Activated T-helper 2 cell treated with anti-CD3 and anti-CD28 coated beads, Interferon-gamma antibody, Interleukin-2, Interleukin-4, amounts not matched to agents 10 μg/mL and 5 μg/mL and 100 μg/mL, durations not matched to agents 14 hours and 24 hours and 36 hours (primary cell): ENCODE results near the gene LRRIQ3. TPM values are rescaled to one million over a fixed set of nuclear protein-coding genes. Genes with fewer than 3 reads are reported as not detected.
A peak's percentile ranks its signal among the peaks of the same experiment; 100 is the strongest.
"Not testable (repeated sequence)": the region's sequence is repeated elsewhere in the genome, so short reads cannot be mapped to it uniquely, and the experiment has no call there.

ENCODE experiments used
- DNase-seq: peaks from one replicate; pipeline ENCODE4 v3.0.0; 2021; ENCODE audit warnings: low spot score
- H3K27ac Mint-ChIP-seq: one replicate; pipeline ENCODE4 v1.8.0; 2021; ENCODE audit warnings: mixed read lengths
- H3K27me3 Mint-ChIP-seq: one replicate; pipeline ENCODE4 v1.8.0; 2021; ENCODE audit warnings: low read depth, mixed read lengths
- H3K36me3 Mint-ChIP-seq: one replicate; pipeline ENCODE4 v1.8.0; 2021; ENCODE audit warnings: low read depth, mixed read lengths
- H3K4me1 Mint-ChIP-seq: one replicate; pipeline ENCODE4 v1.8.0; 2021; ENCODE audit warnings: low read depth, mixed read lengths
- H3K4me3 Mint-ChIP-seq: one replicate; pipeline ENCODE4 v1.8.0; 2021; ENCODE audit warnings: low read depth, mild to moderate bottlenecking, moderate library complexity, mixed read lengths
- H3K9me3 Mint-ChIP-seq: one replicate; pipeline ENCODE4 v1.8.0; 2021; ENCODE audit warnings: mixed read lengths
- intact Hi-C: fragments of 100-400 bp; cut with micrococcal nuclease; formaldehyde crosslinking; loops from one replicate; pipeline ENCODE4 v1.15.1; 2023
- total RNA-seq: library from RNA; stranded (reverse); gene quantifications from 2 replicates; pipeline ENCODE4 v1.2.3, GENCODE V29; 2022

LRRIQ3 gene
- total RNA-seq, 1 donor from 2014 or later = 0.46 TPM

DNA sequence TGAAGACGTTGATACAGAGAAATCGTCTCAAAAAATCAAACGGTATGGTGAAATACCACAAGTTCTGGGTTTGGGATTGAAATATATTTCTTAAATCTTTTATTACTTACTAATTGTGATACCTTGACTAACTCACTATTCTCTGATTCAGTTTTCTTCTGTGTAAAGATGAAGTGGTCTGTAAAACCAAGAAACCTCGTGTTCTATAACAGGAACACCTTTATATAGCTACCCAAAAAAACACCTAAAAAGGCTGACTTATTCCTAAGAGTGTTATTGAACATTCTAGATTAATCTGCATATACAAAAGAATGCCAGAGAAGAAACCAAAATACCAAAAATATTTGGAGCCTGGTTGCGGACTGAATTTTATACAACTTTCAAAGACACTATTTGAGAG lies 721 bp downstream of the LRRIQ3 start:
- Mint-ChIP-seq H3K27ac (peak overlapping the region; percentile 87), H3K4me3 (peak overlapping the region; percentile 88), H3K36me3 (peaks cover 4% of the 10 kb centered on the region), H3K9me3 (no peaks in the 10 kb centered on the region), H3K4me1 (peaks cover 13% of the 10 kb centered on the region), H3K27me3 (peaks cover 6% of the 10 kb centered on the region)
- intact Hi-C loops = loop anchor here (5.0 kb wide), 1 partner anchor 535 kb away; the partner anchor contains the start of genes CRYZ and TYW3
- DNase-seq = no peak

DNA sequence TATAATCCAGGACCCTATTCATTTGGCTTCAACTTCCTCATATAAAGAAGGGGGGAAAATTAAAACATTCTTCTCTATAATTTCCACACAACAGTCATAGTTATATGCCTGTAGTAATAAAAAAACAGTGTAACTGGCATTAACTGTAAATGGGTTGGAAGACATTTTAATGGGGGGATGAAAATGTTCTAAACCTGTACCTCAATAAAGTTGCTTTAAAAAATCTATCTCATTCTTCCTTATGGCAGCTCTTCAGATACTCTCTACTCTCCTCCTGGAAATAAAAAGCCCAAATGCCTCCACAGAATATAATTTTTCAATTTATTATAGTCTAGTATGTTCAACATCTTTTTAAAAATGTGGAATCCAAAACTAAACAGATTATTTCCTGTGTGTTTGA lies 2.6 kb downstream of the LRRIQ3 start:
- Mint-ChIP-seq H3K36me3 (no peaks in the 10 kb centered on the region), H3K4me3 (no peak overlapping the region), H3K27me3 (peaks cover 6% of the 10 kb centered on the region), H3K4me1 (peaks cover 13% of the 10 kb centered on the region), H3K27ac (no peak overlapping the region), H3K9me3 (no peaks in the 10 kb centered on the region)
- no peak for DNase-seq
- intact Hi-C loops = loop anchor here (5.0 kb wide), 1 partner anchor 537 kb away; the partner anchor contains the start of genes CRYZ and TYW3

DNA sequence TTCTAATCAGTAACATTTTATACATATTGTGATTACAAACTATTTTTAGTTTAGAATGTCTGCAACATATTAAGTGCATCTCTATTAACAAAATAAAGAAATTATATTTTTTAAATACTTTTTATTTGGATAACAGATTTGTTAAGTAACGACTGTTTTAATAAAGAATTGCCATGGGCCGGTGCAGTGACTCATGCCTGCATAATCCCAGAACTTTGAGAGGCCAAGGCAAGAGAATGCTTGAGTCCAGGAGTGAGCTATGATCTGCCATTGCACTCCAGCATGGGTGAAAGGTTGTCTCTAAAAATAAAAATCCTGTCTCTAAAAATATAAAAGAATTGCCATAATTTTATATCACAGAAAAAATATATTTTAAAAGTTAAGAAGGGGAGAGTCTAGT lies 4.1 kb downstream of the LRRIQ3 start:
- no peak for DNase-seq
- peaks cover 6% of the 10 kb centered on the region for H3K27me3 Mint-ChIP-seq
- no peaks in the 10 kb centered on the region for H3K9me3 Mint-ChIP-seq

DNA sequence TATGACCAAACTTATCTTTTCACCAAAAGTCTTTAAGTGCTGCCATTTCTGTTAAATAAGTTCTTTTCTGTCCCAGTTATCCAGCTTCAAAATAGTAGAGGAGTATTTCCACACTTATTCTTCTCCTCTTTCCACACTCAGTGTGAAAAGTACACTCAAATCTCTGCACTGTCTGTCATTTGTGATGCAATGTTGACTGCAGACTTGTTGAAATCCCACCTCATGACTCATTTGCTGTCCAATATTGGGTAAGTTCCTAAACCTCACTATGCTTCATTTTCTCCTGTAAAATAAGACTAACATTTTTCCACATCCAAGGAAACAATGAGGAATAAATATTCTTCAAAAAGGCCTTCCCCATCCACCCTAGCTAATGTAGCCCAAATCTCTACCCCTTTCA lies 17.5 kb downstream of the LRRIQ3 start:
- H3K36me3 Mint-ChIP-seq = no peaks in the 10 kb centered on the region
- no peaks in the 10 kb centered on the region for H3K4me1 Mint-ChIP-seq
- H3K4me3 Mint-ChIP-seq = no peak overlapping the region
- no peaks in the 10 kb centered on the region for H3K27me3 Mint-ChIP-seq
- H3K9me3 Mint-ChIP-seq = no peaks in the 10 kb centered on the region
- no peak overlapping the region for H3K27ac Mint-ChIP-seq
- intact Hi-C loops = no loop called here
- no peak for DNase-seq

More for the DNA sequence above, 4.1 kb downstream of the LRRIQ3 start:
- intact Hi-C loops = no loop called here
- Mint-ChIP-seq H3K36me3 (no peaks in the 10 kb centered on the region), H3K4me1 (peaks cover 10% of the 10 kb centered on the region), H3K4me3 (no peak overlapping the region), H3K27ac (no peak overlapping the region)

DNA sequence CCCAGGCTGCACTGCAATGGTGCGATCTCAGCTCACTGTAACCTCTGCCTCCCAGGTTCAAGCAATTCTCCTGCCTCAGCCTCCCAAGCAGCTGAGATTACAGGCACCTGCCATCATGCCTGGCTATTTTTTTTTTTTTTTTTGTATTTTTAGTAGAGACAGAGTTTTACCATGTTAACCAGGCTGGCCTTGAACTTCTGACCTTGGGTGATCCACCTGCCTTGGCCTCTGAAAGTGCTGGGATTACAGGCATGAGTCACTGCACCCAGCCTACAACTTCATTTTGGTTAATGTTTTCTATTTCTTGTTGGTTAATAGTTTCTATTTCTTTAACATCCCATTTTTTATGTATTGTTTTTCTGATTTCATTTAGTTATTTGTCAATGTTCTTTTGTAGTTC lies 23.6 kb downstream of the LRRIQ3 start:
- DNase-seq, H3K4me3 Mint-ChIP-seq, H3K36me3 Mint-ChIP-seq, H3K27me3 Mint-ChIP-seq, H3K4me1 Mint-ChIP-seq, H3K9me3 Mint-ChIP-seq, intact Hi-C loops, H3K27ac Mint-ChIP-seq: not testable (repeated sequence)

DNA sequence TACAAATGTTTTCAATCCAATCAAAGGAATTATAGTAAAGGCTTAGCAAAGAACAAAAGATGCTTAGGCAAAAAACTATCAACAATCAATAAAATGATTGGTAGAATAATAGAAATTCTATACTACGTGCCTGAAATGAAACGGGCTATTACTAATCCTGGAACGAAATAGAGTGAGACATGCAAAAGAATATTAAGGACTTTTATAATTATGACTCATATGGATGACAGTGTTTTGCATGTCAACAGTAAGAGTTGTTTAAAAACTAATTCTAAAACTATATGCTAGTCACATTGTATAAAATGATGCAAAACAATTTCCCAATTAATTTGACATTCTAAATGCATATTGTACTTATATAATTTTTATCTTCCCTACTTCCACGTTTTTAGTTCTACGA lies 35.6 kb downstream of the LRRIQ3 start:
- intact Hi-C loops = no loop called here
- H3K4me3 Mint-ChIP-seq = no peak overlapping the region

DNA sequence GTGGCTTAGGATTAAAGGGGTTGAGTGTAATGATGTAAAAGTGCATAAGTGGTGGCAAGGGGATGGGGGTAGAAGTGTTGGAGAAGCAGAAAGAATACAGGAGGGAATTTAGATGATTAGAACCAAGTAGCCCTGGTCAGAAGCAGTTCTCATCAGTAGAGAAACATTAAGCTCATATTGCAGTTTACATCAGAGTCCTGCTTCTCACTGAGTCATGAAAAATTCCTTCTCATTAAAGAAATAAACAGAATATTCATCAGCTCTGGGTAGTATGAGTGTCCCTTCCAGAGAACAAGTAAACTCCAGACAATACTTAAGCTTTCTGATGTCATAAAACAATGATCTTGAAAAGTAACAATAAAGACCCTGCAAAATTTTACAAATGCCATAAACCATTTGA lies 36.5 kb downstream of the LRRIQ3 start:
- intact Hi-C loops = no loop called here
- Mint-ChIP-seq H3K4me3 (no peak overlapping the region), H3K36me3 (no peaks in the 10 kb centered on the region), H3K9me3 (no peaks in the 10 kb centered on the region), H3K27ac (no peak overlapping the region), H3K27me3 (no peaks in the 10 kb centered on the region), H3K4me1 (no peaks in the 10 kb centered on the region)
- DNase-seq = no peak

More for the DNA sequence above, 35.6 kb downstream of the LRRIQ3 start:
- Mint-ChIP-seq H3K27me3 (no peaks in the 10 kb centered on the region), H3K4me1 (no peaks in the 10 kb centered on the region), H3K36me3 (no peaks in the 10 kb centered on the region), H3K27ac (no peak overlapping the region), H3K9me3 (no peaks in the 10 kb centered on the region)
- DNase-seq = no peak

DNA sequence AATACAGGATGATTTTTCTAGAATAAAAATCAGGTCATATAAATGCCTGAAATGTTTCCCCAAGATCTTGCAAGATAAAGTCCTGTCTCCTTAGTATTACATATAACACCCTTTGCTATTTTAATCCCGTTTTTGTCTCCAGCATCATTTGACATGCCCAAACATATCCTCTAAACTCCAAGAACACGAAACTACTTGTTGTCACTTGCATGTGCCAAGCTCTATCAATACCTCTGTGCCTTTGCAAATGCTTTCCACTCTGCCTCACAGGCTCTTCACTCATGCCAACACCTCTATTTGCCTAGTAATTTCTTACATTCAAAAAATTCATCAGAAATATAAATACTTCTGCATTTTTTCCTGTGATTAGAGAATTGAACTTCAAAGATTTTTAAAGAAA lies 37.9 kb downstream of the LRRIQ3 start:
- Mint-ChIP-seq H3K27ac (no peak overlapping the region), H3K4me1 (no peaks in the 10 kb centered on the region), H3K36me3 (no peaks in the 10 kb centered on the region), H3K9me3 (no peaks in the 10 kb centered on the region), H3K4me3 (no peak overlapping the region), H3K27me3 (no peaks in the 10 kb centered on the region)
- DNase-seq = no peak
- intact Hi-C loops = no loop called here

DNA sequence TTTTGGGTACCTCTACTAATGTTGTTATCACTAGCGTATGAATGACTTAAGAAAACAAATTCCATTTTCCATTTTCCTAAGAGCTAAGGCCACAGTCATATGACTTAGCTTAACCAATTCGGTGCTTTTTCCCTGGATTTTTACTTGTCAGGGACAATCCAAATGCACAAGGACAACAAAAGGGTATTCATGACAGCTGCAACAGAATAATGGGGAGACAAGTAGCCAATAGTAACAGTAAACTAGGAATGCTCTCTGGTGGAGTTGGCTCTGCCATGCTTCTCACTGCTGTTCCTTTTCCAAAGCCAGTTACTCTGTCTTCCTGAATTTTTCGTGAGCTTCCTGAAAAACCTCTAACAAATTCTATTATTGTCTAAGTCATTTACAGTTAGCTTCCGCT lies 52.9 kb downstream of the LRRIQ3 start:
- H3K4me3 Mint-ChIP-seq = no peak overlapping the region
- intact Hi-C loops = no loop called here
- no peak overlapping the region for H3K27ac Mint-ChIP-seq
- H3K36me3 Mint-ChIP-seq = no peaks in the 10 kb centered on the region
- H3K27me3 Mint-ChIP-seq = no peaks in the 10 kb centered on the region
- H3K4me1 Mint-ChIP-seq = no peaks in the 10 kb centered on the region
- DNase-seq = no peak
- H3K9me3 Mint-ChIP-seq = no peaks in the 10 kb centered on the region

DNA sequence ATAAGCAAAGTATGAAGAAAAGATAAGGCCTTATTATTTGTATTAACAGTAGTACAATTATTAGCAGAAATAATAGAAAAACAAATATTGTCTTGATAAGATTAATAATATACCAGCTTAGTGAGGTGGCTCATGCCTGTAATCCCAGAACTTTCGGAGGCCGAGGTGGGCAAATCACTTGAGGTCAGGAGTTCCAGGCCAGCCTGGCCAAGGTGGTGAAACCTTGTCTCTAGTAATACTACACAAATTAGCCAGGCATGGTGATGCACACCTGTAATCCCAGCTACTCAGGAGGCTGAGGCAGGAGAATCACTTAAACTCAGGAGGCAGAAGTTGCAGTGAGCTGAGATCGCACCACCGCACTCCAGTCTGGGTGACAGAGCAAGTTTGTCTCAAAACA lies 80.6 kb downstream of the LRRIQ3 start:
- DNase-seq, H3K36me3 Mint-ChIP-seq, H3K27ac Mint-ChIP-seq, H3K9me3 Mint-ChIP-seq, H3K4me1 Mint-ChIP-seq, intact Hi-C loops, H3K27me3 Mint-ChIP-seq, H3K4me3 Mint-ChIP-seq: not testable (repeated sequence)

DNA sequence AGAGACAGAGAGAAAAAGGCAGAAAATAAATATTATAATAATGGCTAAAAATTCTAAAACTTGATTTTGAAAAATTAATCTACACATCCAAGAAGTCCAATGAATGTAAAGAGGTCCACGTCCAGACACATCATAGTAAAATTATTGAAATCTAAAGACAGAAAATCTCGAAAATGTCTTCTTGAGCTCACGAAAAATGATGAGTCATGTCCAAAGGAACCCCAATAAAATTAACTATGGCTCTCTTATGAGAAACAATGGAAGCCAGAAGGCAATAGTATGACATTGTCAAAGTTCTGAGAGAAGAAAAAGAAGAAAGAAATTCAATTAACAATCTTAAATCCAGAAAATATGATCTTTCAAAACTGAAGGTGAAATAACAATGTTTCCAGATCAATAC lies 84.6 kb downstream of the LRRIQ3 start:
- H3K27ac Mint-ChIP-seq = no peak overlapping the region
- no peaks in the 10 kb centered on the region for H3K9me3 Mint-ChIP-seq
- intact Hi-C loops = no loop called here
- no peak for DNase-seq
- H3K27me3 Mint-ChIP-seq = no peaks in the 10 kb centered on the region
- H3K36me3 Mint-ChIP-seq = no peaks in the 10 kb centered on the region
- no peaks in the 10 kb centered on the region for H3K4me1 Mint-ChIP-seq
- no peak overlapping the region for H3K4me3 Mint-ChIP-seq

DNA sequence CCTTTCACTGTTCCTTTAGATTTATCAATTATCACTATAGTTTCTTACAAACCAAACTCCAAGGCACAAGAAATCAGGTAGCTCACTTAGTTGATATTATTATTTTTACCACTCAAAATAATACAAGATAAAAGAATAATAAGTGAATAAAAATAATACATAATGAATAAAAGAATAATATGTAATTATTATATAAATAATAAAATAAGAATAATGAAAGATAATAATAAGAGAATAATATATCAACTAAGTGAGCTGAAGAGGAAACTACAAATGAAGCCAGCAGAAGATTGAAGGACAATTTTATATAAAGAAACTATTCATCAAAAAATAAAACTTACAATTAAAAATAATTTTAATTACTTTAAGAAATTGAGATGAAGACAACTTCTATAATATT lies 90.6 kb downstream of the LRRIQ3 start:
- Mint-ChIP-seq H3K27me3 (no peaks in the 10 kb centered on the region), H3K4me3 (no peak overlapping the region), H3K27ac (no peak overlapping the region), H3K36me3 (no peaks in the 10 kb centered on the region), H3K4me1 (no peaks in the 10 kb centered on the region), H3K9me3 (no peaks in the 10 kb centered on the region)
- intact Hi-C loops = no loop called here
- no peak for DNase-seq

DNA sequence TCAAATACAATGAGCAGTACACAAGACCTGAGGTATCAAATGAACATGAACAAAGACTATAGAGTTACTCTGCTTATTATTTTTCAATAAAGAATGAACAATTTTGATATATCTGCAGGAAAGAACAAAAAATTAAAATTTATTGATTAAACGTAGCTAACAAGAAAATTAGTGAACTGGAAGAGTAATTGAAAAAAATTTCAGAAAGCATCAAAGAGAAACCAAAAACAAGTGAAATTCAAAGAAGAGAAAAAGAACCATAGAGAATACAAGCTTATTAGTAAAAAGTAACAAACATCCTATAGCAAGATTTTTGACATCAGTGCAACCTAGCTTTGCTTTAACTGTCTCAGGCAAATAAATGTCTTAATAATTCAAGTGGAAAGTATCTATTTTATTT lies 106.6 kb downstream of the LRRIQ3 start:
- no peaks in the 10 kb centered on the region for H3K27me3 Mint-ChIP-seq
- DNase-seq = no peak
- no peak overlapping the region for H3K27ac Mint-ChIP-seq
- intact Hi-C loops = no loop called here
- no peaks in the 10 kb centered on the region for H3K4me1 Mint-ChIP-seq
- peaks cover 11% of the 10 kb centered on the region for H3K9me3 Mint-ChIP-seq
- H3K4me3 Mint-ChIP-seq = no peak overlapping the region
- H3K36me3 Mint-ChIP-seq = no peaks in the 10 kb centered on the region

DNA sequence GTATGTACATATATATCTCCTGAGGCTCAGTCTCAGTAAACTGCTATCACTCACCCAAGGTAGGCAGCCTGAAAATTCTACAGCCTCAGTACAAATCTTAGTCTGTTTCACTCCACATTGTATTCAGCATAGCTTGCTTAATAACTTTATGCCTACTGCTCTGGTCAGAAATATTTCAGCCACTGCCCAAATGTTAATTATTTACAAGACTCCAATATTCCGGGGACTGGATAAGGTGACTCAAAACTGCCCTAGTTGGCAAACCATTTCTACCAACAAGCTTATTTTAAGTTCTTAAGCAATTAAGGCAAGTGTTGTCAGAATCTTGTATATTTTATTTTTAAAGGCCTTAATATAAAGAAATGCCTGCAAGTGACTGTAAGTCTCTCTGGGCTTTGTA lies 114.8 kb downstream of the LRRIQ3 start:
- intact Hi-C loops = no loop called here
- no peaks in the 10 kb centered on the region for H3K36me3 Mint-ChIP-seq
- H3K27me3 Mint-ChIP-seq = no peaks in the 10 kb centered on the region
- no peak for DNase-seq
- no peaks in the 10 kb centered on the region for H3K4me1 Mint-ChIP-seq
- H3K9me3 Mint-ChIP-seq = no peaks in the 10 kb centered on the region
- H3K4me3 Mint-ChIP-seq = no peak overlapping the region
- H3K27ac Mint-ChIP-seq = no peak overlapping the region
